Chondrocyte (in vitro differentiated cells): ENCODE measurements around the gene TLCD5. TPM values are rescaled to one million over a fixed set of nuclear protein-coding genes. Genes with fewer than 3 reads are reported as not detected.

Experiments used
- DNase-seq: peaks from one replicate; pipeline ENCODE4 v3.0.0; 2021; ENCODE audit warnings: mixed read lengths, low spot score
- H3K27ac Mint-ChIP-seq: one replicate; pipeline ENCODE4 v1.8.0; 2021; ENCODE audit warnings: mild to moderate bottlenecking, moderate library complexity, mixed read lengths; ENCODE audit not compliant: unreplicated experiment
- H3K27me3 Mint-ChIP-seq: 2 replicates; pipeline ENCODE4 v1.8.0; 2021; ENCODE audit warnings: low read depth, mixed read lengths
- H3K36me3 Mint-ChIP-seq: 2 replicates; pipeline ENCODE4 v1.8.0; 2021; ENCODE audit warnings: low read depth, mixed read lengths
- H3K4me1 Mint-ChIP-seq: 2 replicates; pipeline ENCODE4 v1.8.0; 2021; ENCODE audit warnings: low read depth, mild to moderate bottlenecking, mixed read lengths
- H3K4me3 Mint-ChIP-seq: one replicate; pipeline ENCODE4 v1.8.0; 2021; ENCODE audit warnings: mild to moderate bottlenecking, moderate library complexity, mixed read lengths; ENCODE audit not compliant: unreplicated experiment
- H3K9me3 Mint-ChIP-seq: 2 replicates; pipeline ENCODE4 v1.8.0; 2021; ENCODE audit warnings: low read depth, mixed read lengths
- CTCF ChIP-seq: fragments of 200-600 bp; sonication (generic); IDR thresholded peaks from 2 replicates; pipeline ENCODE4 v1.5.0; 2021; ENCODE audit warnings: antibody characterized with exemption, mild to moderate bottlenecking, moderate library complexity
- total RNA-seq: library from RNA; stranded (reverse); gene quantifications from 3 replicates; pipeline ENCODE4 v1.2.1, GENCODE V29; 2021

The TLCD5 gene
- total RNA-seq, 1 donor from 2014 or later, result 10.5 TPM

GRCh38 chr11:120317689-120318480 is 7.2 kb upstream of the TLCD5 start:
- no peak for TF ChIP-seq CTCF
- Mint-ChIP-seq H3K4me1 (peaks cover 8% of the 10 kb centered on the region), H3K27ac (no peak overlapping the region), H3K36me3 (no peaks in the 10 kb centered on the region), H3K27me3 (peaks cover 8% of the 10 kb centered on the region), H3K9me3 (no peaks in the 10 kb centered on the region), H3K4me3 (no peak overlapping the region)
- no peak for DNase-seq

- H3K4me3 Mint-ChIP-seq, result no peak overlapping the region
- no peaks in the 10 kb centered on the region for H3K9me3 Mint-ChIP-seq
- no peak for DNase-seq
- peaks cover 8% of the 10 kb centered on the region for H3K27me3 Mint-ChIP-seq
- TF ChIP-seq CTCF, result no peak
- H3K27ac Mint-ChIP-seq, result no peak overlapping the region
- peaks cover 8% of the 10 kb centered on the region for H3K4me1 Mint-ChIP-seq
- no peaks in the 10 kb centered on the region for H3K36me3 Mint-ChIP-seq
Measured at GRCh38 chr11:120318906-120319305, 6.2 kb upstream of the TLCD5 start.

- peak overlapping the region; percentile 79 for H3K4me3 Mint-ChIP-seq
- peaks cover 3% of the 10 kb centered on the region for H3K36me3 Mint-ChIP-seq
- no peak for TF ChIP-seq CTCF
- H3K4me1 Mint-ChIP-seq, result peaks cover 55% of the 10 kb centered on the region
- no peak for DNase-seq
- no peaks in the 10 kb centered on the region for H3K9me3 Mint-ChIP-seq
- peak overlapping the region; percentile 87 for H3K27ac Mint-ChIP-seq
- no peaks in the 10 kb centered on the region for H3K27me3 Mint-ChIP-seq
Measured at GRCh38 chr11:120326228-120326627, 1.1 kb downstream of the TLCD5 start.

- Mint-ChIP-seq H3K27me3 (no peaks in the 10 kb centered on the region), H3K27ac (peak overlapping the region; percentile 41)
- no peak for DNase-seq
Measured at GRCh38 chr11:120326845-120327281, 1.8 kb downstream of the TLCD5 start.

GRCh38 chr11:120327311-120327710 is 2.2 kb downstream of the TLCD5 start:
- H3K27ac Mint-ChIP-seq, result no peak overlapping the region
- H3K4me1 Mint-ChIP-seq, result peaks cover 66% of the 10 kb centered on the region
- no peak overlapping the region for H3K4me3 Mint-ChIP-seq
- TF ChIP-seq CTCF, result no peak
- H3K27me3 Mint-ChIP-seq, result no peaks in the 10 kb centered on the region
- H3K9me3 Mint-ChIP-seq, result no peaks in the 10 kb centered on the region
- DNase-seq, result no peak
- peaks cover 3% of the 10 kb centered on the region for H3K36me3 Mint-ChIP-seq

More at GRCh38 chr11:120326845-120327281, 1.8 kb downstream of the TLCD5 start:
- no peaks in the 10 kb centered on the region for H3K9me3 Mint-ChIP-seq
- peaks cover 3% of the 10 kb centered on the region for H3K36me3 Mint-ChIP-seq
- TF ChIP-seq CTCF, result no peak
- peak overlapping the region; percentile 25 for H3K4me3 Mint-ChIP-seq
- H3K4me1 Mint-ChIP-seq, result peaks cover 61% of the 10 kb centered on the region
